AG04449 (cell line): ENCODE results near the gene CCDC102B.
"Not testable (repeated sequence)": the region's sequence is repeated elsewhere in the genome, so short reads cannot be mapped to it uniquely, and the experiment has no call there.

ENCODE experiments used
- CTCF ChIA-PET: fragments of 350-600 bp; formaldehyde crosslinking; extraction: SDS; loops from one replicate; lab custom pipeline; 2021; ENCODE audit warnings: antibody characterized with exemption; lab: Yijun Ruan, JAX
- POLR2A ChIA-PET: fragments of 400-600, 350-600 bp; formaldehyde crosslinking; extraction: SDS; loops from one replicate; lab custom pipeline; 2020; ENCODE audit warnings: antibody characterized with exemption, inconsistent platforms; lab: Yijun Ruan, JAX
- DNase-seq: peaks from one replicate; pipeline ENCODE4 v3.0.0-alpha.2; 2010; ENCODE audit warnings: low read depth, low spot score
- H3K4me3 ChIP-seq: 2 replicates; pipeline ENCODE4 v1.5.1; 2011; ENCODE audit warnings: low read depth, mild to moderate bottlenecking, control low read depth, low read length
- TF ChIP-seq, protein P1 (sequence below): IDR thresholded peaks from one replicate; pipeline ENCODE4 v1.5.1; 2011; ENCODE audit warnings: mild to moderate bottlenecking, moderate library complexity, low read length, control low read depth, inconsistent platforms; ENCODE audit not compliant: insufficient read depth; ENCODE audit errors: missing control alignments

Gene CCDC102B

DNA sequence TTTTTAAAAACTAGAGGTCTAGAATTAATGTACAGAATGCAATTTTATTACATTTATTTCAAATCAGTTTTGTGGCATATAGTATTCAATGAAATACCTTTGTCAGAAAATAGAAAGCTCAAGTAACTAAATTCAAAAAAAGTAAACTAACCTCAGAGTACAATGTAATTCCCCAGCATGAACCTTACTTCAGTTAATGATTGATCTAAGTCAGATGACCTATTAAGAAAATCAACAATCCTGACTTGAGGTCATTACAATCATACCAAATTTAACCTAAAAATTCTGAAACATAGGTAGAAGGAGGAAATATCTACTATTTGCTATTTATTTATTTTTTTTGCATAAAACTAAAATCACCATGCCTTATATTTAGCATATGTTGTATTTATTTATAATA is 142.9 kb downstream of the CCDC102B start:
- DNase-seq = no peak
- CTCF ChIA-PET = no interaction called here
- H3K4me3 ChIP-seq = no peak overlapping the region
- POLR2A ChIA-PET = no interaction called here
- TF ChIP-seq, protein P1, sequence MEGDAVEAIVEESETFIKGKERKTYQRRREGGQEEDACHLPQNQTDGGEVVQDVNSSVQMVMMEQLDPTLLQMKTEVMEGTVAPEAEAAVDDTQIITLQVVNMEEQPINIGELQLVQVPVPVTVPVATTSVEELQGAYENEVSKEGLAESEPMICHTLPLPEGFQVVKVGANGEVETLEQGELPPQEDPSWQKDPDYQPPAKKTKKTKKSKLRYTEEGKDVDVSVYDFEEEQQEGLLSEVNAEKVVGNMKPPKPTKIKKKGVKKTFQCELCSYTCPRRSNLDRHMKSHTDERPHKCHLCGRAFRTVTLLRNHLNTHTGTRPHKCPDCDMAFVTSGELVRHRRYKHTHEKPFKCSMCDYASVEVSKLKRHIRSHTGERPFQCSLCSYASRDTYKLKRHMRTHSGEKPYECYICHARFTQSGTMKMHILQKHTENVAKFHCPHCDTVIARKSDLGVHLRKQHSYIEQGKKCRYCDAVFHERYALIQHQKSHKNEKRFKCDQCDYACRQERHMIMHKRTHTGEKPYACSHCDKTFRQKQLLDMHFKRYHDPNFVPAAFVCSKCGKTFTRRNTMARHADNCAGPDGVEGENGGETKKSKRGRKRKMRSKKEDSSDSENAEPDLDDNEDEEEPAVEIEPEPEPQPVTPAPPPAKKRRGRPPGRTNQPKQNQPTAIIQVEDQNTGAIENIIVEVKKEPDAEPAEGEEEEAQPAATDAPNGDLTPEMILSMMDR = no peak

DNA sequence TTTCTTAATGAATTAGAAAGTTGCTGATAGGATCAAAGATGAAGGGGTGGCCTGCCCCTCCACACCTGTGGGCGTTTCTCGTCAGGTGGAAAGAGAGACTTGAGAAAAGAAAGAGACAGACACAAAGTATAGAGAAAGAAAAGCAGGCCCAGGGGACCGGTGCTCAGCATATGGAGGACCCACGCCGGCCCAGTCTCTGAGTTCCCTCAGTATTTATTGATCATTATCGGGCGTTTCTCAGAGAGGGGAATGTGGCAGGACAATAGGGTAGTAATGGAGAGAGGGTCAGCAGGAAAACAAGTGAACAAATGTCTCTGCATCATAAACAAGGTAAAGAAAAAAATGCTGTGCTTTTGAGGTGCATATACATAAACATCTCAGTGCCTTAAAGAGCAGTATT is 144.3 kb downstream of the CCDC102B start:
- ChIA-PET CTCF (no interaction called here), POLR2A (no interaction called here)
- no peak overlapping the region for H3K4me3 ChIP-seq
- DNase-seq = no peak
- TF ChIP-seq, protein P1 = no peak

- H3K4me3 ChIP-seq, CTCF ChIA-PET, DNase-seq, POLR2A ChIA-PET: not testable (repeated sequence)
These were observed 146.0 kb downstream of the CCDC102B start for GRCh38 chr18:68943861-68944260.

- no peak for DNase-seq
- CTCF ChIA-PET = interaction anchor here (0.9 kb wide), 1 partner anchor 1143 kb away, joined by 3 read pairs; no protein-coding TSS in a partner anchor
- POLR2A ChIA-PET = no interaction called here
- TF ChIP-seq, protein P1 = no peak
- no peak overlapping the region for H3K4me3 ChIP-seq
These were observed 146.4 kb downstream of the CCDC102B start for GRCh38 chr18:68944330-68944729.

DNA sequence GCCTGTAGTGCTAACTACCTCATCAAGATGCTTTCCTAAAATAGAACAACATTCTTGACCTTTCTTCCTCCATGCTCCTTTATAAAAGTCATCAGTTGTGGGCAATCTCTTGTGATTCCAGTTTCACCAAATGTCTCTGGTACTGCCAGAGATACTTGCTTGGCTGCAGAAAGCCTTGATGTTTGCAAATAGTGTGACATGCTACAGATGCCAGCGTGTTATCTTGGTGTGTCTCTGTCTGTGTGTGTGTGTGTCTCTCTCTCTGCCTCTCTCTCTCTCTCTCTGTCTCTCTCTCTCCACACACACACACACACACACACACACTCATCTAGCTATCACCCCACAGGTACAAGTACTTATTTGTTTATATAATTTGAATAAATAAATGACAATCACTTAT is 146.9 kb downstream of the CCDC102B start:
- no peak overlapping the region for H3K4me3 ChIP-seq
- no peak for DNase-seq
- ChIA-PET CTCF (interaction anchor here (0.9 kb wide), 1 partner anchor 1142 kb away, joined by 3 read pairs; no protein-coding TSS in a partner anchor), POLR2A (no interaction called here)
- TF ChIP-seq, protein P1 = no peak

DNA sequence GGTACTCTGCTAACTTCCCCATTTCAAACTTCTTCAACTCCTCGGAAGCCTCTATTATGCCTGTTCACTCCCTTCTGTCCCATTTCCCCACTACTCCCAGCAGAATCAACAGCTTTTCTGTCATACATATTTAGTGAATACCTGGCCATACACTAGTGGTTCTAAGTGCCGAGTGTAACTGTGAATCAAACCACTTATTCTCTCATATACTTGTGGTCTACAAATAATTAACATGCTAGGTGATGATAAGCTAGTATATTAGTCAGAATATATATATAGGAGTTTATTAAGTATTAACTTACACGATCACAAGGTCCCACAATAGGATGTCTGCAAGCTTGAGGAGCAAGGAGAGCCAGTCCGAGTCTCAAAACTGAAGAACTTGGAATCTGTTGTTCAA is 150.7 kb downstream of the CCDC102B start:
- CTCF ChIA-PET = no interaction called here
- no peak for DNase-seq
- TF ChIP-seq, protein P1 = no peak
- H3K4me3 ChIP-seq = no peak overlapping the region
- POLR2A ChIA-PET = no interaction called here

GRCh38 chr18:68954738-68955137 is 156.9 kb downstream of the CCDC102B start:
- TF ChIP-seq, protein P1 = no peak
- ChIA-PET POLR2A (no interaction called here), CTCF (no interaction called here)
- DNase-seq = no peak
- H3K4me3 ChIP-seq = no peak overlapping the region
